Measurements from ENCODE around the gene EIF2B2. TPM values are rescaled to one million over a fixed set of nuclear protein-coding genes. Genes with fewer than 3 reads are reported as not detected.
"Not testable (repeated sequence)": the region's sequence is repeated elsewhere in the genome, so short reads cannot be mapped to it uniquely, and the experiment has no call there.

The EIF2B2 gene
- total and polyA plus RNA-seq, 3 experiments from 2014 or later = 28.3 to 66.7 (median 57.4) TPM

GRCh38 chr14:74988131-74988530 is 14.6 kb upstream of the EIF2B2 start:
- Mint-ChIP-seq H3K4me1 (no peaks in the 10 kb centered on the region), H3K4me3 (no peak overlapping the region), H3K27me3 (peaks cover 0 to 8% of the 10 kb centered on the region in 2 donors), H3K9me3 (no peaks in the 10 kb centered on the region), H3K27ac (peak overlapping the region in 1 of 8 donors; percentile 23), H3K36me3 (no peaks in the 10 kb centered on the region)
- no peak overlapping the region for H3K4me3 ChIP-seq (ENCODE audit: low read length)
- H3K9me3 ChIP-seq (ENCODE audit: low read length) = no peaks in the 10 kb centered on the region
- ChIA-PET POLR2A (no interaction called here), CTCF (no interaction called here)
- H3K4me1 ChIP-seq (ENCODE audit: insufficient read depth, low read length) = no peaks in the 10 kb centered on the region
- H3K27me3 ChIP-seq (ENCODE audit: insufficient read depth, low read length, poor library complexity, severe bottlenecking) = no peaks in the 10 kb centered on the region
- no peaks in the 10 kb centered on the region for H3K36me3 ChIP-seq (ENCODE audit: insufficient read depth, low read length)
- no peak overlapping the region for H3K27ac ChIP-seq (ENCODE audit: low read depth, low read length)
- DNase-seq = no peak

GRCh38 chr14:74988993-74989392 is 13.7 kb upstream of the EIF2B2 start:
- Mint-ChIP-seq H3K36me3 (no peaks in the 10 kb centered on the region), H3K4me1 (no peaks in the 10 kb centered on the region), H3K9me3 (no peaks in the 10 kb centered on the region), H3K4me3 (no peak overlapping the region), H3K27ac (no peak overlapping the region), H3K27me3 (peaks cover 0 to 8% of the 10 kb centered on the region in 2 donors)
- Histone ChIP-seq H3K9me3 (ENCODE audit: low read length) (no peaks in the 10 kb centered on the region), H3K4me1 (ENCODE audit: insufficient read depth, low read length) (no peaks in the 10 kb centered on the region), H3K27ac (ENCODE audit: low read depth, low read length) (no peak overlapping the region), H3K36me3 (ENCODE audit: insufficient read depth, low read length) (no peaks in the 10 kb centered on the region), H3K27me3 (ENCODE audit: insufficient read depth, low read length, poor library complexity, severe bottlenecking) (no peaks in the 10 kb centered on the region), H3K4me3 (ENCODE audit: low read length) (no peak overlapping the region)
- ChIA-PET CTCF (no interaction called here), POLR2A (no interaction called here)
- no peak for DNase-seq

- CTCF ChIA-PET; H3K4me1 Mint-ChIP-seq; H3K27ac ChIP-seq (ENCODE audit: low read depth, low read length); H3K27me3 ChIP-seq (ENCODE audit: insufficient read depth, low read length, poor library complexity, severe bottlenecking); H3K4me3 ChIP-seq (ENCODE audit: low read length); H3K9me3 ChIP-seq (ENCODE audit: low read length); POLR2A ChIA-PET; H3K27me3 Mint-ChIP-seq; DNase-seq; H3K4me1 ChIP-seq (ENCODE audit: insufficient read depth, low read length); H3K36me3 ChIP-seq (ENCODE audit: insufficient read depth, low read length); H3K4me3 Mint-ChIP-seq; H3K36me3 Mint-ChIP-seq; H3K27ac Mint-ChIP-seq; H3K9me3 Mint-ChIP-seq: not testable (repeated sequence)
Observed at GRCh38 chr14:74994182-74994581, 8.5 kb upstream of the EIF2B2 start.

- H3K4me3 Mint-ChIP-seq; H3K36me3 ChIP-seq (ENCODE audit: insufficient read depth, low read length); H3K27ac Mint-ChIP-seq; H3K9me3 ChIP-seq (ENCODE audit: low read length); H3K4me1 ChIP-seq (ENCODE audit: insufficient read depth, low read length); CTCF ChIA-PET; H3K4me3 ChIP-seq (ENCODE audit: low read length); DNase-seq; H3K36me3 Mint-ChIP-seq; POLR2A ChIA-PET; H3K27ac ChIP-seq (ENCODE audit: low read depth, low read length); H3K4me1 Mint-ChIP-seq; H3K9me3 Mint-ChIP-seq; H3K27me3 ChIP-seq (ENCODE audit: insufficient read depth, low read length, poor library complexity, severe bottlenecking); H3K27me3 Mint-ChIP-seq: not testable (repeated sequence)
Observed at GRCh38 chr14:74995781-74996180, 6.9 kb upstream of the EIF2B2 start.

GRCh38 chr14:75001261-75001660 is 1.5 kb upstream of the EIF2B2 start:
- peak overlapping the region in 3 of 7 donors; percentile 33 to 87 (median 69) for H3K4me3 Mint-ChIP-seq
- H3K36me3 Mint-ChIP-seq = peaks cover 3 to 36% (median 9%) of the 10 kb centered on the region in 3 donors
- no peaks in the 10 kb centered on the region for H3K9me3 ChIP-seq (ENCODE audit: low read length)
- DNase-seq = no peak
- POLR2A ChIA-PET = no interaction called here
- peaks cover 32 to 42% (median 41%) of the 10 kb centered on the region in 3 donors for H3K4me1 Mint-ChIP-seq
- no peak overlapping the region for H3K4me3 ChIP-seq (ENCODE audit: low read length)
- H3K27ac ChIP-seq (ENCODE audit: low read depth, low read length) = no peak overlapping the region
- peaks cover 20% of the 10 kb centered on the region for H3K4me1 ChIP-seq (ENCODE audit: insufficient read depth, low read length)
- no peaks in the 10 kb centered on the region for H3K27me3 ChIP-seq (ENCODE audit: insufficient read depth, low read length, poor library complexity, severe bottlenecking)
- CTCF ChIA-PET = no interaction called here
- peak overlapping the region; percentile 33 to 100 (median 98) for H3K27ac Mint-ChIP-seq
- H3K27me3 Mint-ChIP-seq = no peaks in the 10 kb centered on the region
- peaks cover 0 to 1% (median 0%) of the 10 kb centered on the region in 5 donors for H3K9me3 Mint-ChIP-seq
- H3K36me3 ChIP-seq (ENCODE audit: insufficient read depth, low read length) = peaks cover 4% of the 10 kb centered on the region

GRCh38 chr14:75001899-75002298 is 822 bp upstream of the EIF2B2 start:
- Mint-ChIP-seq H3K27me3 (no peaks in the 10 kb centered on the region), H3K4me3 (peak overlapping the region; percentile 87 to 100 (median 95)), H3K9me3 (peaks cover 0 to 1% (median 0%) of the 10 kb centered on the region in 5 donors), H3K4me1 (peaks cover 36 to 46% (median 42%) of the 10 kb centered on the region in 3 donors), H3K36me3 (peaks cover 3 to 43% (median 9%) of the 10 kb centered on the region in 3 donors), H3K27ac (peak overlapping the region; percentile 97 to 100 (median 99))
- peak overlapping the region; percentile 90 for H3K27ac ChIP-seq (ENCODE audit: low read depth, low read length)
- peak overlapping the region; percentile 95 for H3K4me3 ChIP-seq (ENCODE audit: low read length)
- no peaks in the 10 kb centered on the region for H3K27me3 ChIP-seq (ENCODE audit: insufficient read depth, low read length, poor library complexity, severe bottlenecking)
- H3K36me3 ChIP-seq (ENCODE audit: insufficient read depth, low read length) = peaks cover 10% of the 10 kb centered on the region
- POLR2A ChIA-PET = no interaction called here
- no peaks in the 10 kb centered on the region for H3K9me3 ChIP-seq (ENCODE audit: low read length)
- peaks cover 20% of the 10 kb centered on the region for H3K4me1 ChIP-seq (ENCODE audit: insufficient read depth, low read length)
- CTCF ChIA-PET = interaction anchor here (1.0 kb wide), 1 partner anchor 28 kb away, joined by 3 read pairs; no protein-coding TSS in a partner anchor
- no peak for DNase-seq

- CTCF ChIA-PET = interaction anchor here (0.8 to 2.1 kb wide), 3 partner anchors 11 to 60 kb away, joined by 3 to 6 read pairs (median 3); partner anchors contain the start of gene ACYP1
- Mint-ChIP-seq H3K4me1 (peaks cover 42 to 59% (median 52%) of the 10 kb centered on the region in 3 donors), H3K4me3 (peak overlapping the region; percentile 87 to 100 (median 95))
Observed at GRCh38 chr14:75003250-75004027, 718 bp downstream of the EIF2B2 start.

GRCh38 chr14:75005357-75005756 is 2.6 kb downstream of the EIF2B2 start:
- H3K9me3 Mint-ChIP-seq = peaks cover 0 to 1% (median 0%) of the 10 kb centered on the region in 5 donors
- CTCF ChIA-PET = no interaction called here
- Histone ChIP-seq H3K36me3 (ENCODE audit: insufficient read depth, low read length) (peaks cover 36% of the 10 kb centered on the region), H3K4me1 (ENCODE audit: insufficient read depth, low read length) (peaks cover 20% of the 10 kb centered on the region), H3K9me3 (ENCODE audit: low read length) (no peaks in the 10 kb centered on the region), H3K27me3 (ENCODE audit: insufficient read depth, low read length, poor library complexity, severe bottlenecking) (no peaks in the 10 kb centered on the region), H3K27ac (ENCODE audit: low read depth, low read length) (no peak overlapping the region), H3K4me3 (ENCODE audit: low read length) (no peak overlapping the region)
- H3K36me3 Mint-ChIP-seq = peaks cover 11 to 77% (median 23%) of the 10 kb centered on the region in 3 donors
- H3K27me3 Mint-ChIP-seq = no peaks in the 10 kb centered on the region
- POLR2A ChIA-PET = no interaction called here
- peak overlapping the region in 3 of 7 donors; percentile 43 to 48 (median 48) for H3K4me3 Mint-ChIP-seq
- H3K27ac Mint-ChIP-seq = peak overlapping the region in 3 of 8 donors; percentile 21 to 64 (median 55)
- peaks cover 47 to 61% (median 55%) of the 10 kb centered on the region in 3 donors for H3K4me1 Mint-ChIP-seq
- no peak for DNase-seq

More at GRCh38 chr14:75003250-75004027, 718 bp downstream of the EIF2B2 start:
- peak overlapping the region; percentile 97 to 100 (median 99) for H3K27ac Mint-ChIP-seq
- no peak for DNase-seq
- H3K9me3 Mint-ChIP-seq = peaks cover 0 to 1% (median 0%) of the 10 kb centered on the region in 5 donors
- Histone ChIP-seq H3K4me3 (ENCODE audit: low read length) (peak overlapping the region; percentile 95), H3K27ac (ENCODE audit: low read depth, low read length) (peak overlapping the region; percentile 90), H3K27me3 (ENCODE audit: insufficient read depth, low read length, poor library complexity, severe bottlenecking) (no peaks in the 10 kb centered on the region), H3K4me1 (ENCODE audit: insufficient read depth, low read length) (peaks cover 20% of the 10 kb centered on the region), H3K36me3 (ENCODE audit: insufficient read depth, low read length) (peaks cover 25% of the 10 kb centered on the region), H3K9me3 (ENCODE audit: low read length) (no peaks in the 10 kb centered on the region)
- POLR2A ChIA-PET = interaction anchor here (0.6 to 1.4 kb wide), 6 partner anchors 20 to 175 kb away, joined by 3 read pairs; partner anchors contain the start of genes ACYP1 and MLH3
- H3K36me3 Mint-ChIP-seq = peaks cover 11 to 58% (median 13%) of the 10 kb centered on the region in 3 donors
- no peaks in the 10 kb centered on the region for H3K27me3 Mint-ChIP-seq

Data from CD8-positive, alpha-beta memory T cell (primary cell).